HFFc6 (cell line): ENCODE results near the gene ZNF592. TPM values are rescaled to one million over a fixed set of nuclear protein-coding genes. Genes with fewer than 3 reads are reported as not detected.

Experiments
- DNase-seq: peaks from one replicate; pipeline ENCODE4 v3.0.0-alpha.2; 2018
- H3K27ac Mint-ChIP-seq: 2 replicates; pipeline ENCODE4 v1.8.0; 2020; ENCODE audit warnings: mild to moderate bottlenecking, mixed read lengths
- H3K27me3 Mint-ChIP-seq: 2 replicates; pipeline ENCODE4 v1.8.0; 2021; ENCODE audit warnings: mild to moderate bottlenecking, moderate library complexity, mixed read lengths; ENCODE audit not compliant: insufficient read depth
- H3K36me3 Mint-ChIP-seq: 2 replicates; pipeline ENCODE4 v1.8.0; 2021; ENCODE audit warnings: low read depth, mixed read lengths
- H3K4me1 Mint-ChIP-seq: 2 replicates; pipeline ENCODE4 v1.8.0; 2020; ENCODE audit warnings: low read depth, mixed read lengths
- H3K4me3 Mint-ChIP-seq: 2 replicates; pipeline ENCODE4 v1.8.0; 2020; ENCODE audit warnings: mild to moderate bottlenecking, moderate library complexity, mixed read lengths
- H3K9me3 Mint-ChIP-seq: 2 replicates; pipeline ENCODE4 v1.8.0; 2020; ENCODE audit warnings: mild to moderate bottlenecking, mixed read lengths
- CTCF ChIP-seq: fragments of 200-600 bp; sonication (generic); IDR thresholded peaks from 2 replicates; pipeline ENCODE4 v1.5.0; 2021; ENCODE audit warnings: antibody characterized with exemption, mild to moderate bottlenecking
- total RNA-seq, 6 experiments: library from RNA; stranded (reverse); fragmentation: NEBNext Ultra II Directional; extraction: Animal tissue kit (Norgen Biotek cat#: 25700); gene quantifications; 2 replicates in 1 of 6; 3 replicates in 5 of 6; pipeline ENCODE4 v1.2.3, GENCODE V29; 2021

ZNF592 gene
- total RNA-seq, 6 experiments from 2014 or later = 15.4 to 19.0 (median 17.6) TPM

DNA sequence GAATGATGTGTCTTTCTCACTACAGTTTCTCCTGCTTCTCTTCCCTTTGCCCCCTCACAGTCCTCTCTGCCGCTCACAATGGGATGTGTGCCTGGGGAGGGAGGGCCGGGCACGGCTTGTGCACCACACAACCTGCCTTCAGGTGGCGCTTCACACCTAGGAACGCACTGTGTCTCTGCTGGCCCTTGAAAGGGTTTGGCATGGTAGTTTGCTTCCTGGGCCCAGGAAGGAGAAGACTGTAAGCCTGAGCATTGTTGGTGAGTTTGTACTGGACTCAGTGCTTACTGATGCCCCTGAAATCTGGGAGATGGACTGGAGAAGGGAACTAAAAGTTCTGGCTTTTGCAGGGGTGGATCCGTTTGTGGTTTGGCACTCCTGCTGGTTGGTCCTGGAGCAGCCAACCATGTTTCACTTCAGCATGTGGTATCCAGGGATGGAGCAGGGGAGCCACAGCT lies 78.0 kb downstream of the ZNF592 start:
- peak; percentile 59 for TF ChIP-seq CTCF
- no peak overlapping the region for H3K27ac Mint-ChIP-seq
- H3K9me3 Mint-ChIP-seq = no peaks in the 10 kb centered on the region
- H3K4me1 Mint-ChIP-seq = no peaks in the 10 kb centered on the region
- peaks cover 4% of the 10 kb centered on the region; the same call in 1 of the 2 replicates for H3K36me3 Mint-ChIP-seq
- peaks cover 11% of the 10 kb centered on the region for H3K27me3 Mint-ChIP-seq
- no peak overlapping the region for H3K4me3 Mint-ChIP-seq
- no peak for DNase-seq

DNA sequence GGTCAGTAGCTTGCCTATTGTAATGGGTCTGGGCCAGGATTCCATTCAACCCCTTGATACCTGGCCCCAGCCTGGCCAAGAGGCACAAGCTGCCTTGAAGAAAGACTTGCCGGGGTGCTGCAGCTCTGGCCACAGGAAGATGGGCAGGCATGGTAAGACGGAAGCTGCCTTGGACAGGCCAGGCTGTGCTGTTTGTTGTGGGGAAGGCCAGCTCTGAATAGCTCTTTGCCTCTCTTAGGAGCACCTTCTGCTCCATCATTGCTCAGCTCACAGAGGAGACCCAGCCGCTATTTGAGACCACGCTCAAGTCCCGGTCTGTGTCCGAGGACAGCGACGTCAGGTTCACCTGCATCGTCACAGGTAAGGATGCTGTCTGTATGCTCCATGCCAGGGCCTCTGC lies 78.9 kb downstream of the ZNF592 start:
- no peak overlapping the region for H3K27ac Mint-ChIP-seq
- H3K36me3 Mint-ChIP-seq = peaks cover 6% of the 10 kb centered on the region; the same call in 1 of the 2 replicates
- no peak overlapping the region for H3K4me3 Mint-ChIP-seq
- peaks cover 10% of the 10 kb centered on the region for H3K27me3 Mint-ChIP-seq
- H3K4me1 Mint-ChIP-seq = no peaks in the 10 kb centered on the region
- no peaks in the 10 kb centered on the region for H3K9me3 Mint-ChIP-seq
- DNase-seq = no peak
- TF ChIP-seq CTCF = no peak

DNA sequence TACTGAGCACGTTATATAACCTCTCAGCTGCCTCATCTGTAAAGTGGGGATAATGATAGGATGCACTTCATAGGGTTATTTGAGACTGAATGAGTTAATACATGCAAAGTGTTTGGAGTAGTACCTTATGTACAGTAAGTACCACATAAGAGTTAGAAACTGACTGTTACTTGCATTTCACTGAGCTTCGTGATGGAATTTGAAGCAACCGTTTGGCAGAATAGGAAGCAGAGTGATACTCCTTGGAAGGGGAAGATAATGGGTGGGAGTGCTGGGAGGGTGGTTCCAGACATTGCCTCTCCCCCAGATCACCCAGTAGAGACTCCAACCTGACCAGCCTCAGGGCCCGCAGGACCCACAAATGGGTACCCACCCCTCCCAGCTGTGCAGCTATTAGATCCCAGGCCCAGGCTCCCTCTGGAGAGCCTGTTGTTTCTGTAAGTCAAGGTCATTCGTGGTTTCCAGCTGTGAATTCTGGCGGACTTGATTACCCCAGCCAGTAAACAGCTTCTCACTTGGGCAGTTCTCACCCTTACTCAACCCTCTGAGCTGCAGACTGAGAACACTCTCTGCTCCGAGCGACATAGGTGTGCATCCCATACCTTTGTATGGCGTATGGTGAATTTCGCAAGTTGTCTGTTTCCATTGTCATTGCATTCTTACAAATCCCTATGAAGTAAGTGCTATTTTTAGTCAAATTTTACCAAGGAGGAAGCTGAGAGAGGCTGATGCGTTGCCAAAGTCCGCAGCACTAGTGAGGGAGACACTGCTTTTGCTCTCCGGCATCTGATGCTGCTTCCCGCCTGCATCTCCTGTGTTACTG lies 79.9 kb downstream of the ZNF592 start:
- TF ChIP-seq CTCF = no peak
- DNase-seq = no peak
- Mint-ChIP-seq H3K27ac (no peak overlapping the region), H3K9me3 (no peaks in the 10 kb centered on the region), H3K36me3 (peaks cover 6% of the 10 kb centered on the region; the same call in 1 of the 2 replicates), H3K4me3 (no peak overlapping the region), H3K27me3 (peaks cover 14% of the 10 kb centered on the region), H3K4me1 (peaks cover 3% of the 10 kb centered on the region; the same call in 1 of the 2 replicates)

- H3K27ac Mint-ChIP-seq = no peak overlapping the region
- peaks cover 11% of the 10 kb centered on the region for H3K27me3 Mint-ChIP-seq
- DNase-seq = no peak
- H3K4me1 Mint-ChIP-seq = peaks cover 6% of the 10 kb centered on the region; the same call in 1 of the 2 replicates
- no peak overlapping the region for H3K4me3 Mint-ChIP-seq
- H3K9me3 Mint-ChIP-seq = no peaks in the 10 kb centered on the region
- H3K36me3 Mint-ChIP-seq = peaks cover 6% of the 10 kb centered on the region; the same call in 1 of the 2 replicates
- no peak for TF ChIP-seq CTCF
Measured at GRCh38 chr15:84829428-84829827, 81.0 kb downstream of the ZNF592 start.

GRCh38 chr15:84830036-84830435 lies 81.6 kb downstream of the ZNF592 start:
- H3K36me3 Mint-ChIP-seq = peaks cover 6% of the 10 kb centered on the region; the same call in 1 of the 2 replicates
- H3K4me1 Mint-ChIP-seq = peaks cover 6% of the 10 kb centered on the region; the same call in 1 of the 2 replicates
- peaks cover 11% of the 10 kb centered on the region for H3K27me3 Mint-ChIP-seq
- DNase-seq = no peak
- H3K4me3 Mint-ChIP-seq = no peak overlapping the region
- H3K27ac Mint-ChIP-seq = no peak overlapping the region
- no peak for TF ChIP-seq CTCF
- H3K9me3 Mint-ChIP-seq = no peaks in the 10 kb centered on the region
